Bronchial epithelial cell (primary cell): ENCODE data around the gene CRYBA2. TPM values are rescaled to one million over a fixed set of nuclear protein-coding genes. Genes with fewer than 3 reads are reported as not detected.

Source experiments
- DNase-seq: peaks from one replicate; pipeline ENCODE4 v3.0.0-alpha.2; 2010; ENCODE audit warnings: low read depth
- FAIRE-seq: peaks from 2 replicates; lab custom pipeline; 2011; peaks lifted over from hg19 to GRCh38; lab: Jason Lieb, UNC
- H3K27me3 ChIP-seq: 2 replicates; pipeline ENCODE4 v1.5.1; 2011; ENCODE audit warnings: low read length; ENCODE audit not compliant: control insufficient read depth, insufficient read depth
- H3K36me3 ChIP-seq: 2 replicates; pipeline ENCODE4 v1.5.1; 2011; ENCODE audit warnings: low read length; ENCODE audit not compliant: control insufficient read depth, insufficient read depth
- H3K4me3 ChIP-seq: 2 replicates; pipeline ENCODE4 v1.5.1; 2011; ENCODE audit warnings: mild to moderate bottlenecking, low read depth, low read length, control low read depth
- CTCF ChIP-seq: IDR thresholded peaks from 2 replicates; pipeline ENCODE4 v1.5.1; 2011; ENCODE audit warnings: mild to moderate bottlenecking, moderate library complexity, low read length, control low read depth, inconsistent platforms; ENCODE audit not compliant: insufficient read depth, severe bottlenecking
- total RNA-seq: library from RNA; depleted of rRNA; stranded (reverse); fragments of >200 nt; gene quantifications from 2 replicates; pipeline ENCODE4 v1.2.1, GENCODE V29; 2014

The CRYBA2 gene
- total RNA-seq, 1 donor from 2014 or later, result not detected

DNA sequence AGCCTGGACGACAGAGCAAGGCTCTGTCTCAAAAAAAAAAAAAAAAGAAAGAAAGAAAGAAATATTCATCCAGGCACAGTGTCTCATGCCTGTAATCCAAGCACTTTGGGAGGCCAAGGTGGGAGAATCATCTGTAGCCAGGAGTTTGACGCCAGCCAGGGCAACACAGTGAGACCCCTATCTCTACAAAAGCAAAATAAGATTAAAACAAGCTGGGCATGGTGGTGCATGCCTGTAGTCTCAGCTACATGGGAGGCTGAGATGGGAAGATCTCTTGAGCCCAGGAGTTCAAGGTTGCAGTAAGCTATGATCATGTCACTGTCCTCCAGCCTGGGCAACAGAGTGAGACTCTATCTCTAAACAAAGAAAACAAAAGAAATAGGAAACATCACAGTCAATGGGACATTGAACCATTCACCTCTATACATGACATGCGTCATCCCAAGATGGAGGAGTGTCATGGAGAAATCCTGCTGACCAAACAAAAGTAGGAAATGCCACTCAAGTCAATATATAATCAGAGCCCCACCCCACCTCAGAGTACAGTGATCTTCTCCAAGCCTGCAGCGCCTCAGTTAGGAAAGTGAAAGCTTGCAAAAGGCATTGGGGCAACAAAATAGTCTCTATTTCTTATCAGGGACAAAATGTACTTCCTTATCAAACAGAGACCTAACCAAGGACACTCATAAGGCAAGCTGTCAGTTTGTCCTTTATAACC is 18.0 kb downstream of the CRYBA2 start:
- FAIRE-seq, result no peak
- Histone ChIP-seq H3K4me3 (no peak overlapping the region), H3K27me3 (peaks cover 3% of the 10 kb centered on the region), H3K36me3 (no peaks in the 10 kb centered on the region)
- no peak for TF ChIP-seq CTCF
- no peak for DNase-seq

GRCh38 chr2:218970894-218971293 is 22.3 kb downstream of the CRYBA2 start:
- Histone ChIP-seq H3K4me3 (no peak overlapping the region), H3K27me3 (peaks cover 4% of the 10 kb centered on the region), H3K36me3 (no peaks in the 10 kb centered on the region)
- no peak for TF ChIP-seq CTCF
- DNase-seq (no peak), FAIRE-seq (no peak)

DNA sequence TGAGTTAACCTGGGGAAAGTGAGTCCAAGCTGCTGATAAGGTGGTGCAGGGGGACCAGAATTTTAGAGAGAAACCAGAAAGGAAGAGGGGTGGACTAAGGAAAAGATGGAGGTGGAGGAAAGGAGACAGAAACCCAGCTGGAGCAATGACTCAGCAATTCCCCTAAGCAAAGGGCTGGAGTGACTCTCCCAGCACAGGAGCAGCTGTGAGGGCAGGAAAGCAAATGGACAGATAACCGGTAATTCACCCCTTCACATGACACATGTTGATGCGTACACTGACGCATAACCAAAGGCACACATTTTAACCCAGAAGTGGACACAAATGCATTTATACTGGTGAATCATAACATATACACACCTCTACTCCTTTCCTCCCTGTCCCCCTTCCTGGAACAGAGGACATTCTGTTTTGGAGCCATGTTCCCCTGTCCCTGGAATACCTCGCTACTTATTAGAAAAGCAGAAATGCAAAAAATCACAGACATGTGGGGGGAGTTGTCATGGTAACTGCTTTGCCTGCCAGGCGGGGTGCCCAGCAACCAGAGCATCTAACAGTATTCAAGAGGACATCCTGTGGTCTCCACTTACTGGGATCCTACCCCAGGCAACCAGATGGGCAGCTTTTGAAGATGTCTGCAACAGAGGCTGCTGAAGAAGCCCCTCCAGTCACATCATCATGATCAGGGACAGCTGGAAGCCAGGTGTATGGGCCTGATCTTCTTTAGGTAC is 29.0 kb downstream of the CRYBA2 start:
- no peak for FAIRE-seq
- H3K36me3 ChIP-seq, result no peaks in the 10 kb centered on the region
- H3K27me3 ChIP-seq, result peaks cover 18% of the 10 kb centered on the region
- TF ChIP-seq CTCF, result no peak
- DNase-seq, result peak; percentile 91
- H3K4me3 ChIP-seq, result no peak overlapping the region

DNA sequence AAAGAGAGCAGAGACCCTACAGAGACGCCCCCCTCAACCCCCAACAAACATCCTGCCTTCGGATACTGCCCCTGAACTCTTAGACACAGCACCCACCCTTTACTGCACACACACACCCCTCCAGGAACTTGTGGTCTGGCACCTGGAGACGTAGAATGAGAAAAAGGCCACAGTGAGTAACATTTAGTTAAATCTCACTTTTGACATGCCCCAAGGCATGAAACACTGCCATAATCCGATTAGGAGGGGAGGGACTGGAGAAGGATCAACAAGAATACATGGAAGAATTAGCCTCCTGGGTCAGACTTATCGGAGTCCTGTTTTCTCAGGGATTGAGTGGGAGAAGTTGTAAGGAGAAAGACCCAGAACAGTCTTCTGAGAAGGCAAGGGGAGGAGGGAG is 29.6 kb downstream of the CRYBA2 start:
- peak; percentile 47 for DNase-seq
- Histone ChIP-seq H3K27me3 (peaks cover 22% of the 10 kb centered on the region), H3K4me3 (no peak overlapping the region), H3K36me3 (no peaks in the 10 kb centered on the region)
- TF ChIP-seq CTCF, result no peak
- no peak for FAIRE-seq

GRCh38 chr2:218962859-218963492 is 30.2 kb downstream of the CRYBA2 start:
- Histone ChIP-seq H3K27me3 (peaks cover 21% of the 10 kb centered on the region), H3K36me3 (no peaks in the 10 kb centered on the region), H3K4me3 (peak overlapping the region; percentile 36)
- no peak for FAIRE-seq
- no peak for TF ChIP-seq CTCF
- DNase-seq, result peak; percentile 75
